Breast epithelium (tissue), 4 donors: Measurements from ENCODE around the gene OSBPL6. TPM values are rescaled to one million over a fixed set of nuclear protein-coding genes. Genes with fewer than 3 reads are reported as not detected.

Source experiments
- DNase-seq, 2 donors: peaks; one replicate each; pipeline ENCODE4 v3.0.0-alpha.2; 2019; ENCODE audit warnings: low spot score in 2 of 2
- H3K27ac ChIP-seq, 2 donors: fragments of 200-600 bp; sonication (generic) in 1 of 2; one replicate each; pipeline ENCODE4 v1.5.1; 2016 to 2019; ENCODE audit warnings: mild to moderate bottlenecking in 1 of 2
- H3K27me3 ChIP-seq, 2 donors: fragments of 200-600 bp; sonication (generic) in 1 of 2; one replicate each; pipeline versions ENCODE4 v1.5.1 to v1.6.0; 2017 to 2019; ENCODE audit warnings: control low read depth in 1 of 2, mild to moderate bottlenecking in 1 of 2
- H3K36me3 ChIP-seq: fragments of 200-600 bp; one replicate; pipeline ENCODE4 v1.5.1; 2019
- H3K4me1 ChIP-seq, 2 donors: fragments of 200-600 bp; sonication (generic); one replicate each; pipeline ENCODE4 v1.5.1; 2016 to 2019; ENCODE audit warnings: control low read depth in 1 of 2
- H3K4me3 ChIP-seq, 3 donors: fragments of 200-600 bp; sonication (generic); 1 replicate in 2 of 3; 2 replicates in 1 of 3; pipeline ENCODE4 v1.5.1; 2016 to 2019; ENCODE audit warnings: mild to moderate bottlenecking in 3 of 3, moderate library complexity in 2 of 3
- H3K9me3 ChIP-seq, 2 donors: fragments of 200-600 bp; sonication (generic) in 1 of 2; one replicate each; pipeline ENCODE4 v1.5.1; 2016 to 2019; ENCODE audit warnings: control low read depth in 1 of 2
- CTCF ChIP-seq, 3 donors: fragments of 450-650 bp; IDR thresholded peaks; one replicate each; pipeline ENCODE4 v1.5.1; 2016 to 2017; ENCODE audit warnings: antibody characterized with exemption in 3 of 3, mild to moderate bottlenecking in 3 of 3, moderate library complexity in 3 of 3
- POLR2A ChIP-seq: fragments of 450-650 bp; IDR thresholded peaks from one replicate; pipeline ENCODE4 v1.6.1; 2016; ENCODE audit warnings: antibody characterized with exemption, mild to moderate bottlenecking, moderate library complexity
- POLR2AphosphoS5 ChIP-seq, 3 donors: sonication (generic); formaldehyde crosslinking; IDR thresholded peaks; one replicate each; pipeline ENCODE4 v1.6.1; 2017; ENCODE audit warnings: antibody characterized with exemption in 3 of 3
- intact Hi-C: fragments of 100-400 bp; cut with DNase I; formaldehyde crosslinking; loops from one replicate; pipeline ENCODE4 v1.15.1; 2023; ENCODE audit warnings: low total_unique reads
- total RNA-seq, 3 donors: library from RNA; depleted of rRNA; stranded (reverse); fragments of >200 nt; gene quantifications; one replicate each; pipeline ENCODE4 v1.1.0, GENCODE V29; 2016

The OSBPL6 gene
- total RNA-seq, 3 donors from 2014 or later: 1.3 to 4.8 (median 1.8) TPM

GRCh38 chr2:178298785-178299212, 104.5 kb downstream of the OSBPL6 start:
- Histone ChIP-seq H3K36me3 (no peaks in the 10 kb centered on the region), H3K27ac (no peak overlapping the region), H3K4me1 (no peaks in the 10 kb centered on the region), H3K4me3 (no peak overlapping the region), H3K9me3 (no peaks in the 10 kb centered on the region), H3K27me3 (no peaks in the 10 kb centered on the region)
- TF ChIP-seq POLR2AphosphoS5 (IDR thresholded peaks at IDR 0.05) (no peak), CTCF (IDR thresholded peaks at IDR 0.05) (no peak), POLR2A (no peak)
- intact Hi-C loops: no loop called here
- DNase-seq: no peak

DNA sequence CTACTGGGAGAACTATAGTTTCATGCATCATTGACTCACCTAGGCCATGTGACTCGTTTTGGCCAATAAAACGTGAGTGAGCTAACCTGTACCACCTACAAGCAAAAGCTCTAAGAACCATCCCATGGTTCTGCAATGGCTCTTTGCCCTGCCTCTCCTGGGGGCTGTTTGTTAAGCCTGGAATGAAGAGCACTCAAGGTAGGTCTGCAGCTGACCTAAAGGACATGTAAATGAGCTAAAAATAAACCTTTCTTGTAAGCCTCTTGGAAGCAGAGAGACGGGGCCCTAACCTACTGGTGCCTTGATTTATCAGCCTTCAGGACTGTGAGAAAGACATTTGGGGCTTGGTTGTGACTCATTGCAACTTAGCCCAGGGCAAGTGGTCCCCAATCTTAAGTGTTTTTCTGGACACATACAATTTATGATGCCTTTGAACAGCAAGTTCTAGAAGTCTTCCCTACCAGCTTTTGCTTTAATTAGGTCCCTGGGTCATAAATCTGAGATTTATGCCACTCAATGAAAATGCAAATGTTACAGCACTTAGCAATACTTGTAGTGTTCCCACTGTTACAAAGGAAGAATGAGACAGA, 107.4 kb downstream of the OSBPL6 start:
- intact Hi-C loops: no loop called here
- no peak for DNase-seq
- no peak overlapping the region for H3K27ac ChIP-seq
- no peaks in the 10 kb centered on the region for H3K36me3 ChIP-seq
- no peak for TF ChIP-seq POLR2AphosphoS5 (IDR thresholded peaks at IDR 0.05)
- no peak overlapping the region for H3K4me3 ChIP-seq
- H3K27me3 ChIP-seq: no peaks in the 10 kb centered on the region
- H3K4me1 ChIP-seq: no peaks in the 10 kb centered on the region
- H3K9me3 ChIP-seq: no peaks in the 10 kb centered on the region

DNA sequence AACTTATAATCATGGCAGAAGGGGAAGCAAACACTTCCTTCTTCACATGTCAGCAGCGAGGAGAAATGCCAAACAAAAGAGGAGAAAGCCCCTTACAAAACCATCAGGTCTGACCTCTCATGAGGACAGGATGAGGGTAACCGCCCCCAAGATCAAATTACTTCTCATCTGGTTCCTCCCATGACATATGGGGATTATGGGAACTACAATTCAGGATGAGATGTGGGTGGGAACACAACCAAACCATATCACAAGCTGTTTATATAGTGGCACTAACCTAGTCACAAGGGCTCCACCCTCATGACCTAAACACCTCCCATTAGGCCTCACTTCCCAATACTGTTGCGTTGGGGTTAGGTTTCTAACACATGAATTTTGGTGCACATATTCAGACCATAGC, 110.0 kb downstream of the OSBPL6 start:
- intact Hi-C loops: no loop called here
- H3K36me3 ChIP-seq: no peaks in the 10 kb centered on the region
- TF ChIP-seq POLR2A: no peak
- TF ChIP-seq CTCF (IDR thresholded peaks at IDR 0.05): no peak
- TF ChIP-seq POLR2AphosphoS5 (IDR thresholded peaks at IDR 0.05): no peak

GRCh38 chr2:178306352-178307073, 112.2 kb downstream of the OSBPL6 start:
- TF ChIP-seq POLR2AphosphoS5 (IDR thresholded peaks at IDR 0.05) (no peak), POLR2A (no peak), CTCF (IDR thresholded peaks at IDR 0.05) (peak in 2 of 3 donors; percentile 13 to 40)
- H3K36me3 ChIP-seq: no peaks in the 10 kb centered on the region
- no peak overlapping the region for H3K4me3 ChIP-seq
- DNase-seq: no peak
- H3K27ac ChIP-seq: no peak overlapping the region
- H3K27me3 ChIP-seq: no peaks in the 10 kb centered on the region
- no peaks in the 10 kb centered on the region for H3K4me1 ChIP-seq
- no peaks in the 10 kb centered on the region for H3K9me3 ChIP-seq
- intact Hi-C loops: no loop called here

More for the DNA sequence above, 110.0 kb downstream of the OSBPL6 start:
- Histone ChIP-seq H3K4me1 (no peaks in the 10 kb centered on the region), H3K27me3 (no peaks in the 10 kb centered on the region), H3K27ac (no peak overlapping the region), H3K9me3 (no peaks in the 10 kb centered on the region), H3K4me3 (no peak overlapping the region)
- DNase-seq: no peak

- H3K9me3 ChIP-seq: no peaks in the 10 kb centered on the region
- H3K36me3 ChIP-seq: no peaks in the 10 kb centered on the region
- no peak overlapping the region for H3K27ac ChIP-seq
- TF ChIP-seq POLR2AphosphoS5 (IDR thresholded peaks at IDR 0.05) (no peak), POLR2A (no peak), CTCF (IDR thresholded peaks at IDR 0.05) (no peak)
- DNase-seq: no peak
- H3K4me3 ChIP-seq: no peak overlapping the region
- intact Hi-C loops: no loop called here
- no peaks in the 10 kb centered on the region for H3K27me3 ChIP-seq
- no peaks in the 10 kb centered on the region for H3K4me1 ChIP-seq
Measured at GRCh38 chr2:178307650-178308049, 113.3 kb downstream of the OSBPL6 start.
